GM13977 (cell line): ENCODE data around the gene CTCFL.

Experiments
- DNase-seq: peaks from one replicate; pipeline ENCODE4 v3.0.0; 2012; ENCODE audit warnings: low spot score
- CTCF ChIP-seq: IDR thresholded peaks from 2 replicates; pipeline ENCODE4 v1.5.1; 2012; ENCODE audit warnings: mild to moderate bottlenecking, control low read depth; ENCODE audit not compliant: insufficient read depth; ENCODE audit errors: extremely low read depth, missing control alignments
- in situ Hi-C: fragments of 300-500 bp; cut with MboI; formaldehyde crosslinking; loops from one replicate; pipeline ENCODE4 v1.12.0; 2022; ENCODE audit warnings: low sequenced_read_pairs, low pct_unique_long_range_greater_than_20kb, mixed read lengths, inconsistent platforms; ENCODE audit not compliant: unreplicated experiment

CTCFL gene

GRCh38 chr20:57483287-57484050 is 41.5 kb downstream of the CTCFL start:
- in situ Hi-C loops, result no loop called here

GRCh38 chr20:57482796-57483195 is 42.1 kb downstream of the CTCFL start:
- no peak for TF ChIP-seq CTCF
- no peak for DNase-seq
- in situ Hi-C loops, result no loop called here

More at GRCh38 chr20:57483287-57484050, 41.5 kb downstream of the CTCFL start:
- peak; percentile 55 for DNase-seq
- TF ChIP-seq CTCF, result no peak

- no peak for DNase-seq
- in situ Hi-C loops, result no loop called here
- no peak for TF ChIP-seq CTCF
Measured at GRCh38 chr20:57482148-57482547, 42.8 kb downstream of the CTCFL start.

- no peak for TF ChIP-seq CTCF
- DNase-seq, result no peak
- in situ Hi-C loops, result no loop called here
Measured at GRCh38 chr20:57481281-57481711, 43.6 kb downstream of the CTCFL start.

- DNase-seq, result peak; percentile 81
- no peak for TF ChIP-seq CTCF
- in situ Hi-C loops, result no loop called here
Measured at GRCh38 chr20:57480444-57481160, 44.3 kb downstream of the CTCFL start.

GRCh38 chr20:57479196-57479595 is 45.7 kb downstream of the CTCFL start:
- in situ Hi-C loops, result no loop called here
- DNase-seq, result no peak
- TF ChIP-seq CTCF, result no peak
